Hepatocyte (in vitro differentiated cells): ENCODE data around the gene KRTAP5-1. TPM values are rescaled to one million over a fixed set of nuclear protein-coding genes. Genes with fewer than 3 reads are reported as not detected.

Experiments
- DNase-seq: peaks from one replicate; pipeline ENCODE4 v3.0.0-alpha.2; 2016; ENCODE audit warnings: low spot score
- H2AFZ ChIP-seq: fragments of 200-600 bp; sonication (generic); 2 replicates; pipeline ENCODE4 v1.6.0; 2016; ENCODE audit warnings: antibody characterized with exemption, mild to moderate bottlenecking
- H3K27ac ChIP-seq: fragments of 200-600 bp; sonication (generic); 2 replicates; pipeline ENCODE4 v1.5.1; 2016; ENCODE audit warnings: mild to moderate bottlenecking
- H3K27me3 ChIP-seq: fragments of 200-600 bp; sonication (generic); 2 replicates; pipeline ENCODE4 v1.6.1; 2016
- H3K36me3 ChIP-seq: fragments of 200-600 bp; sonication (generic); replicated peaks from 2 replicates; pipeline ENCODE4 v1.5.1; 2016; ENCODE audit warnings: low read depth; ENCODE audit not compliant: insufficient read depth
- H3K4me1 ChIP-seq: fragments of 200-600 bp; sonication (generic); 2 replicates; pipeline ENCODE4 v1.5.1; 2016; ENCODE audit warnings: mild to moderate bottlenecking, moderate library complexity; ENCODE audit not compliant: insufficient read depth
- H3K4me2 ChIP-seq: fragments of 200-600 bp; sonication (generic); 2 replicates; pipeline ENCODE4 v1.6.0; 2016
- H3K4me3 ChIP-seq: fragments of 200-600 bp; sonication (generic); 2 replicates; pipeline ENCODE4 v1.5.1; 2016; ENCODE audit warnings: mild to moderate bottlenecking
- H3K79me2 ChIP-seq: fragments of 200-600 bp; sonication (generic); 2 replicates; pipeline ENCODE4 v1.6.0; 2017; ENCODE audit warnings: mild to moderate bottlenecking
- H3K9me2 ChIP-seq: fragments of 200-600 bp; sonication (generic); replicated peaks from 2 replicates; pipeline ENCODE4 v1.6.0; 2017; ENCODE audit warnings: mild to moderate bottlenecking; ENCODE audit not compliant: insufficient read depth
- H3K9me3 ChIP-seq: fragments of 200-600 bp; sonication (generic); 2 replicates; pipeline ENCODE4 v1.5.1; 2016; ENCODE audit warnings: low read depth, mild to moderate bottlenecking
- H4K20me1 ChIP-seq: fragments of 200-600 bp; sonication (generic); 2 replicates; pipeline ENCODE4 v1.6.0; 2016; ENCODE audit warnings: mild to moderate bottlenecking; ENCODE audit not compliant: insufficient read depth, poor library complexity, severe bottlenecking
- CTCF ChIP-seq: fragments of 200-600 bp; sonication (generic); IDR thresholded peaks from 2 replicates; pipeline ENCODE4 v1.5.1; 2016; ENCODE audit warnings: antibody characterized with exemption, mild to moderate bottlenecking; ENCODE audit not compliant: poor library complexity
- EZH2 ChIP-seq: fragments of 200-600 bp; sonication (generic); IDR thresholded peaks from 2 replicates; pipeline ENCODE4 v1.6.1; 2016; ENCODE audit warnings: antibody characterized with exemption, mild to moderate bottlenecking, borderline replicate concordance
- EZH2phosphoT487 ChIP-seq: fragments of 200-600 bp; sonication (generic); IDR thresholded peaks from one replicate; pipeline ENCODE4 v1.6.1; 2018; ENCODE audit warnings: antibody characterized with exemption, mild to moderate bottlenecking, low read depth, moderate library complexity; ENCODE audit not compliant: unreplicated experiment, severe bottlenecking
- WGBS: methylation state at CpG from one replicate; pipeline ENCODE4 v1.1.6; 2016; ENCODE audit warnings: low lambda C conversion rate; ENCODE audit errors: missing lambda C conversion rate; 5-methylcytosine and 5-hydroxymethylcytosine counted together
- polyA plus RNA-seq: library from polyadenylated mRNA; unstranded; fragments of >200 nt; fragmentation: Nextera tagmentation; extraction: Ambion mirVana; gene quantifications from 2 replicates; pipeline ENCODE4 v1.2.1, GENCODE V29; 2016
- total RNA-seq: library from RNA; depleted of rRNA; stranded (reverse); fragments of >200 nt; gene quantifications from 2 replicates; pipeline ENCODE4 v1.2.3, GENCODE V29; 2014

The KRTAP5-1 gene
- total and polyA plus RNA-seq, 2 experiments from 2014 or later = not detected

DNA sequence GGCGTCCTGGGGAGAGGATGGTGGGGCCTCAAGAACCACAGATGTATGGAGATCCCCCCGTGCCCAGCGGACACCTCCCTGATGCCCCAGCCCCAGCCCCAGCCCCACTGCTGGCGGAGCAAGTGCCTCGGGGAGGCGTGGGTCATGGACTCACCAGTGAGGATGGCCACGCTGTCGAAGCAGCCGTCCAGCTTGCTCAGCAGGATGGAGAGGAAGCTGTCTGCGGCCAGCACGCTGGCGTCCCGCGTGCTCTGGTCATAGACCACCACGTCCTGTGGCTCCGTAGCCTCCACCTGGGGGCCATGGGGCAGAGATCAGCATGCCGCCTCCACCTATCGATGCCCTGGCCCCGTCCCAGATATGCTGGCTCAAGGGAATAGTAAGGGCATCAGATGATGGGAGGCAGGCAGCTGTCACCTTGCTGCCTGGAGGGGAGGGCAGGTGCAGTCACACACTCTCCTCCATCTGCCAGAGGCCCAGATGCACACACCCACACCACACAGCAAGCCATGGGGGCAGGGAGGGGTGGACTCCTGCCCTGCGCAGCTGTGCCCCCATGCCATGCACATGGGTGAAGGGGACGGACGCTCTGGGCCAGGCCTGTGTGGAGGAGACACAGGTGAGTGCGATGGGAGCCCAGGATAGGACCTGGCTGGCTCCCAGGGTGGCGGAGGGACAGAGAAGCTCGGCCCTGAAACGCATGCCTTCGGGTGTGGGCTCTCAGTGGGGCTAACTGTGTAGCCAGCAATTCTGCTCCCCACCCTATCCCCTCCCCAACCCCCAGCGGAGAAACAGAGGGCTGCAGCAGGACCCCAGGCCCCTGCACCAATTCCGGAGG is 21.2 kb downstream of the KRTAP5-1 start:
- no peak overlapping the region for H3K4me3 ChIP-seq
- no peaks in the 10 kb centered on the region for H3K79me2 ChIP-seq
- no peak for DNase-seq
- no peak for TF ChIP-seq EZH2phosphoT487
- TF ChIP-seq EZH2 = no peak
- H4K20me1 ChIP-seq = peaks cover 28% of the 10 kb centered on the region
- H2AFZ ChIP-seq = no peak overlapping the region
- H3K9me3 ChIP-seq = no peaks in the 10 kb centered on the region
- WGBS = 86% methylated on average over 29 of the region's 29 CpGs
- no peaks in the 10 kb centered on the region for H3K27me3 ChIP-seq
- no peak overlapping the region for H3K4me2 ChIP-seq
- H3K4me1 ChIP-seq = peaks cover 12% of the 10 kb centered on the region
- H3K9me2 ChIP-seq = no peaks in the 10 kb centered on the region
- no peak overlapping the region for H3K27ac ChIP-seq
- no peaks in the 10 kb centered on the region for H3K36me3 ChIP-seq

DNA sequence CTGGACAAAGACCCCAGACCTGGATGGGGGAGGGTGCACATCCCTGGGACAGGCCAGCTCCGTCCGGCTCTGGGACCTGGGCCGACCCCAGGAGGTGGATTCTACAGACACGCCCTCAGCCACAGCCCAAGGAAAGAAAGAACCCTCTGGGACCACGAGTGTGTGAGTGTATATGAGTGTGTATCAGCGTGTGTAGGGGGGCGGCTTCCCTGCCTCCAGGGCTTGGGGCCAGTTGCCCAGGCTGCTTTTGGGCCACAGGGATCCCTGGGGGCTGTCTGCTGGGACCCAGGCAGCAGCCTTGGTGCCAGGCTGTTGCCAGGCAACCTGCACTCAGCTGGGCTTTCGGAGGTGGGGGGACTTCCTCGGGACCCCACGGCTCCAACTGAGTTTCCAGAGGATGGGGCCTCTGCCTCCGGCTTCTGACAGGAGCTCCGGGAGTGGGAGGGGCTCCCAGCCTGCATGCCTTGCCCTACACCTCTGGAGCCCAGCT is 21.9 kb downstream of the KRTAP5-1 start:
- 82% methylated on average over 12 of the region's 12 CpGs for WGBS
- H3K4me2 ChIP-seq = no peak overlapping the region
- H4K20me1 ChIP-seq = peaks cover 21% of the 10 kb centered on the region
- H3K36me3 ChIP-seq = no peaks in the 10 kb centered on the region
- H3K27me3 ChIP-seq = no peaks in the 10 kb centered on the region
- no peaks in the 10 kb centered on the region for H3K9me2 ChIP-seq
- H2AFZ ChIP-seq = no peak overlapping the region
- no peaks in the 10 kb centered on the region for H3K79me2 ChIP-seq
- H3K27ac ChIP-seq = no peak overlapping the region
- peaks cover 19% of the 10 kb centered on the region for H3K4me1 ChIP-seq
- no peak for TF ChIP-seq EZH2
- TF ChIP-seq EZH2phosphoT487 = no peak
- no peak overlapping the region for H3K4me3 ChIP-seq
- no peaks in the 10 kb centered on the region for H3K9me3 ChIP-seq
- DNase-seq = no peak

- 97% methylated on average over 14 of the region's 14 CpGs for WGBS
- no peaks in the 10 kb centered on the region for H3K36me3 ChIP-seq
- H3K9me2 ChIP-seq = no peaks in the 10 kb centered on the region
- peaks cover 23% of the 10 kb centered on the region for H3K4me1 ChIP-seq
- no peak for DNase-seq
- H4K20me1 ChIP-seq = peaks cover 15% of the 10 kb centered on the region
- no peak overlapping the region for H3K4me2 ChIP-seq
- H3K4me3 ChIP-seq = no peak overlapping the region
- no peak overlapping the region for H3K27ac ChIP-seq
- H3K9me3 ChIP-seq = no peaks in the 10 kb centered on the region
- no peaks in the 10 kb centered on the region for H3K79me2 ChIP-seq
- TF ChIP-seq CTCF = no peak
- no peak for TF ChIP-seq EZH2phosphoT487
- no peak for TF ChIP-seq EZH2
- no peak overlapping the region for H2AFZ ChIP-seq
- no peaks in the 10 kb centered on the region for H3K27me3 ChIP-seq
Measured at GRCh38 chr11:1562469-1563148, 22.5 kb downstream of the KRTAP5-1 start.

- H3K36me3 ChIP-seq = no peaks in the 10 kb centered on the region
- H4K20me1 ChIP-seq = peaks cover 9% of the 10 kb centered on the region
- no peaks in the 10 kb centered on the region for H3K9me2 ChIP-seq
- H3K27me3 ChIP-seq = no peaks in the 10 kb centered on the region
- no peak overlapping the region for H2AFZ ChIP-seq
- no peaks in the 10 kb centered on the region for H3K9me3 ChIP-seq
- TF ChIP-seq EZH2phosphoT487 (no peak), CTCF (no peak), EZH2 (no peak)
- no peak for DNase-seq
- H3K4me2 ChIP-seq = no peak overlapping the region
- no peak overlapping the region for H3K27ac ChIP-seq
- peaks cover 24% of the 10 kb centered on the region for H3K4me1 ChIP-seq
- no peak overlapping the region for H3K4me3 ChIP-seq
- WGBS = 93% methylated on average over 4 of the region's 5 CpGs
- H3K79me2 ChIP-seq = no peaks in the 10 kb centered on the region
Measured at GRCh38 chr11:1561955-1562354, 23.1 kb downstream of the KRTAP5-1 start.
